ENCODE results near the gene SEC16A. TPM values are rescaled to one million over a fixed set of nuclear protein-coding genes. Genes with fewer than 3 reads are reported as not detected.

Gene SEC16A
- total RNA-seq, 1 donor: 38.4 TPM

- Histone ChIP-seq H3K4me2 (ENCODE audit: insufficient read depth, low read length) (no peak overlapping the region), H3K27me3 (ENCODE audit: insufficient read depth, low read length) (no peaks in the 10 kb centered on the region), H4K20me1 (ENCODE audit: insufficient read depth, low read length) (peaks cover 85% of the 10 kb centered on the region), H3K4me3 (ENCODE audit: insufficient read depth, low read length) (no peak overlapping the region), H3K79me2 (ENCODE audit: insufficient read depth, low read length) (peaks cover 98% of the 10 kb centered on the region), H3K9me3 (ENCODE audit: low read depth, low read length) (no peaks in the 10 kb centered on the region), H2AFZ (ENCODE audit: low read length) (no peak overlapping the region), H3K36me3 (ENCODE audit: insufficient read depth, low read length) (peaks cover 97% of the 10 kb centered on the region), H3K4me1 (ENCODE audit: insufficient read depth, low read length) (no peaks in the 10 kb centered on the region), H3K27ac (ENCODE audit: low read depth, low read length) (no peak overlapping the region)
- no peak for DNase-seq (ENCODE audit: insufficient read length, low spot score, missing footprints)
- no peak for TF ChIP-seq CTCF (IDR thresholded peaks at IDR 0.05; ENCODE audit: extremely low read depth, low read depth, low read length)
Measured at GRCh38 chr9:136472640-136473353, 10.0 kb downstream of the SEC16A start.

GRCh38 chr9:136471802-136472487 lies 10.9 kb downstream of the SEC16A start:
- Histone ChIP-seq H3K27me3 (ENCODE audit: insufficient read depth, low read length) (no peaks in the 10 kb centered on the region), H3K79me2 (ENCODE audit: insufficient read depth, low read length) (peaks cover 93% of the 10 kb centered on the region), H4K20me1 (ENCODE audit: insufficient read depth, low read length) (peaks cover 78% of the 10 kb centered on the region), H3K4me1 (ENCODE audit: insufficient read depth, low read length) (no peaks in the 10 kb centered on the region), H3K36me3 (ENCODE audit: insufficient read depth, low read length) (peaks cover 97% of the 10 kb centered on the region), H2AFZ (ENCODE audit: low read length) (no peak overlapping the region), H3K4me3 (ENCODE audit: insufficient read depth, low read length) (no peak overlapping the region), H3K4me2 (ENCODE audit: insufficient read depth, low read length) (no peak overlapping the region), H3K27ac (ENCODE audit: low read depth, low read length) (no peak overlapping the region), H3K9me3 (ENCODE audit: low read depth, low read length) (no peaks in the 10 kb centered on the region)
- no peak for DNase-seq (ENCODE audit: insufficient read length, low spot score, missing footprints)
- TF ChIP-seq CTCF (IDR thresholded peaks at IDR 0.05; ENCODE audit: extremely low read depth, low read depth, low read length): no peak

GRCh38 chr9:136470792-136471469 lies 11.9 kb downstream of the SEC16A start:
- no peak for TF ChIP-seq CTCF (IDR thresholded peaks at IDR 0.05; ENCODE audit: extremely low read depth, low read depth, low read length)
- Histone ChIP-seq H3K4me2 (ENCODE audit: insufficient read depth, low read length) (no peak overlapping the region), H4K20me1 (ENCODE audit: insufficient read depth, low read length) (peaks cover 76% of the 10 kb centered on the region), H2AFZ (ENCODE audit: low read length) (no peak overlapping the region), H3K36me3 (ENCODE audit: insufficient read depth, low read length) (peaks cover 97% of the 10 kb centered on the region), H3K4me3 (ENCODE audit: insufficient read depth, low read length) (no peak overlapping the region), H3K27ac (ENCODE audit: low read depth, low read length) (no peak overlapping the region), H3K4me1 (ENCODE audit: insufficient read depth, low read length) (no peaks in the 10 kb centered on the region), H3K27me3 (ENCODE audit: insufficient read depth, low read length) (no peaks in the 10 kb centered on the region), H3K79me2 (ENCODE audit: insufficient read depth, low read length) (peaks cover 93% of the 10 kb centered on the region), H3K9me3 (ENCODE audit: low read depth, low read length) (no peaks in the 10 kb centered on the region)
- DNase-seq (ENCODE audit: insufficient read length, low spot score, missing footprints): no peak

- peaks cover 71% of the 10 kb centered on the region for H4K20me1 ChIP-seq (ENCODE audit: insufficient read depth, low read length)
- no peak overlapping the region for H2AFZ ChIP-seq (ENCODE audit: low read length)
- H3K27ac ChIP-seq (ENCODE audit: low read depth, low read length): no peak overlapping the region
- no peak for DNase-seq (ENCODE audit: insufficient read length, low spot score, missing footprints)
- H3K9me3 ChIP-seq (ENCODE audit: low read depth, low read length): no peaks in the 10 kb centered on the region
- H3K79me2 ChIP-seq (ENCODE audit: insufficient read depth, low read length): peaks cover 89% of the 10 kb centered on the region
- H3K36me3 ChIP-seq (ENCODE audit: insufficient read depth, low read length): peaks cover 97% of the 10 kb centered on the region
- H3K27me3 ChIP-seq (ENCODE audit: insufficient read depth, low read length): no peaks in the 10 kb centered on the region
- TF ChIP-seq CTCF (IDR thresholded peaks at IDR 0.05; ENCODE audit: extremely low read depth, low read depth, low read length): no peak
- H3K4me3 ChIP-seq (ENCODE audit: insufficient read depth, low read length): no peak overlapping the region
- no peak overlapping the region for H3K4me2 ChIP-seq (ENCODE audit: insufficient read depth, low read length)
- H3K4me1 ChIP-seq (ENCODE audit: insufficient read depth, low read length): no peaks in the 10 kb centered on the region
Measured at GRCh38 chr9:136470356-136470755, 12.5 kb downstream of the SEC16A start.

Measured in osteoblast (primary cell).